ENCODE results near the gene ZFP36.

Gene ZFP36

GRCh38 chr19:39382991-39383828 is 23.4 kb upstream of the ZFP36 start:
- DNase-seq (ENCODE audit: low read depth in 1 of 2, low spot score in 1 of 2) = no peak

DNA sequence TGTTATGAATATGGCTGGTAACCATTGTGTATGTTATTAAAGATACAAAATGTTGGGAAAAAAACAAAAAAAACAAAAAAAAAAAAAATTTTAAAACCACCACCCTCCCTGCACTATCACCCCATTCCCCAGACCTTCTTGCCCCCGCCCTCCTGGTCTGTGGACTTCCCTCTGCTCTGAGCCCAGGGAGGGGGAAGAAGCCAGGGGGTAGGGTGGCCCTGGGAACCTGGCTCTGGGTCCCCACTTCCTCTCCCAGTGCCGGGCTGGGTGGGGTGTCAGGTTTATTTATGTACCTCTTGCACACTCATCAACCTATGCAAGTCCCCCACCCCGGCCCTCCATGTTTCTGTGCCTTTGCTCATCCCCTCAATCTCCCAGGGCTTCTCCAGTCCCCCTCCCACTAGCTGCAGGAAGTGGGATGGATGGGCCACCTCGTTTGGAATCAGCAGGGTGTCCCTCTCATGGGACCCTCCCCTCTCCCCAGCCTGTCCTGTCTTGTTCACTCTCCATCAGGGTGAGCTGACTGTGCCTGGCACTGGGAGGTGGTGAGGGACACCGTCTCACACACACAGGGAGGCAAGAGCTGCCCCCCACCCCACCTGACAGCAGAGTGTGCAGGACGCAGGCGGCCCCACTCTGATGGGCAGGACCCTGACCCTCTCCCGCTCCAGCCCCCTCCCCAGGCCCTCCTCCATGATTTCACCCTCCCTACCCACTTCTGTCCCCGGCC is 21.6 kb upstream of the ZFP36 start:
- no peak for DNase-seq (ENCODE audit: low read depth in 1 of 2, low spot score in 1 of 2)

DNA sequence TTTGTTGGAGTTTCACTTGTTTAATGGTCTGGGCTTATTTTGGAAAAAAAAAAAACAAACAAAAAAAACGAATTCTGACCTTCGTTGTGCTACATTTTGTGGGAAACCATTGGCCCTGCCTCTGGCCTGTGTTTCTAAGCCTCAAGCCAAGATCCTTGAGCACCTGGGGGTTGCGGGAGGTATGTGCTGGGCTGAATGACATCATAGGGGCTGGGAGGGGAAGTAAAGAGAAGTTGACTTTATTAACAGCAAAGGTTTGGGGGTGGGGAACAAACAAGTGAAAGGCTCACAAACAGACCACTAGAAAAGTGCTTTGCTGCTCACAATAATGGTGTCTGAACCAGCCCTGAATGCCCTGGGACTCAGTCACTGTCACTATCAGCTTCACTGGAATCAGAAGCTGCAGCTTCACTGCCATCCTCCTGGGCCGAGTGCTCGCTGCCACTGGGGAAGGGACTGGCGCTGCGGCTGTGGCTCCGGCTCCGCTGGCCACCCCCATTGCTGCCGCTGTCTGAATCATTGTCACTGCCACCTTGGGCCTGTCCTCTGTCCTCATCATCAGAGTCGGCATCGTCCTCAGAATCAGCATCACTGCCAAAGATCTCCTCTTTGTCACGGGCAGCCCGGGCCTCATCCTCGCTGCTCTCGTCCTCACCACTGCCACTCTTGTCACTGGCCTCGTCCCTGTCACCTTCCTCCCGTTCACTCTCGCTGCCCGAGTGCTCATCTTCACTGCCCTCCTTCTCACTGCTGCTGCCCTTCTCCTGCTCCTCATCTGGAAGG is 20.8 kb upstream of the ZFP36 start:
- DNase-seq (ENCODE audit: low read depth in 1 of 2, low spot score in 1 of 2) = no peak

GRCh38 chr19:39386557-39386956 is 20.1 kb upstream of the ZFP36 start:
- DNase-seq (ENCODE audit: low read depth in 1 of 2, low spot score in 1 of 2) = no peak

DNA sequence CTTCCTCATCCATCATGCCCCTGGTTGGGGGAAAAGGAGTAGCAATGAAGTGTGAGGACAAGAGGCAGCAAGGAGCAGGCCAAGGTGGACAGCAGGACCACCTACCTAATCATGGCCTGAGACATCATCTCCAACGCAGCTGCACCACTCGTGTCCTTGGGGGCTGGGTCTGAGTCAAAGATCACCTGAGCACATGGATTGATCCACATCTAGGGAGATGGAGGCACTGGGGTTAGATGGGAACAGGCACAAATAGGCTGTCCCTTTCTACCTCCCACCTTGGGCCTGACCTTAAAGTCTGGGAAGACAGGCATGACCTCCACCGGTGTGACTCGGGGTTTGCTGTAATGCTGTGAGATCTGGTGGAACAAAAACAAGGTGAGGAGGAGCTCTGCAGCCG is 18.0 kb upstream of the ZFP36 start:
- DNase-seq (ENCODE audit: low read depth in 1 of 2, low spot score in 1 of 2) = no peak

- no peak for DNase-seq (ENCODE audit: low read depth in 1 of 2, low spot score in 1 of 2)
Observed at GRCh38 chr19:39389631-39390414, 16.8 kb upstream of the ZFP36 start.

GRCh38 chr19:39390451-39390750 is 16.2 kb upstream of the ZFP36 start:
- peak in 1 of 2 donors; percentile 73 for DNase-seq (ENCODE audit: low read depth in 1 of 2, low spot score in 1 of 2)

- peak; percentile 82 to 95 for DNase-seq (ENCODE audit: low read depth in 1 of 2, low spot score in 1 of 2)
Observed at GRCh38 chr19:39390751-39391437, 15.8 kb upstream of the ZFP36 start, which contains the start of the genes MED29 and PAF1. MED29 (plus strand) TSS chr19:39391378; CDS start chr19:39391423, 45 bp downstream. PAF1 (minus strand) TSS chr19:39391106; CDS start chr19:39390864, 242 bp downstream.

DNA sequence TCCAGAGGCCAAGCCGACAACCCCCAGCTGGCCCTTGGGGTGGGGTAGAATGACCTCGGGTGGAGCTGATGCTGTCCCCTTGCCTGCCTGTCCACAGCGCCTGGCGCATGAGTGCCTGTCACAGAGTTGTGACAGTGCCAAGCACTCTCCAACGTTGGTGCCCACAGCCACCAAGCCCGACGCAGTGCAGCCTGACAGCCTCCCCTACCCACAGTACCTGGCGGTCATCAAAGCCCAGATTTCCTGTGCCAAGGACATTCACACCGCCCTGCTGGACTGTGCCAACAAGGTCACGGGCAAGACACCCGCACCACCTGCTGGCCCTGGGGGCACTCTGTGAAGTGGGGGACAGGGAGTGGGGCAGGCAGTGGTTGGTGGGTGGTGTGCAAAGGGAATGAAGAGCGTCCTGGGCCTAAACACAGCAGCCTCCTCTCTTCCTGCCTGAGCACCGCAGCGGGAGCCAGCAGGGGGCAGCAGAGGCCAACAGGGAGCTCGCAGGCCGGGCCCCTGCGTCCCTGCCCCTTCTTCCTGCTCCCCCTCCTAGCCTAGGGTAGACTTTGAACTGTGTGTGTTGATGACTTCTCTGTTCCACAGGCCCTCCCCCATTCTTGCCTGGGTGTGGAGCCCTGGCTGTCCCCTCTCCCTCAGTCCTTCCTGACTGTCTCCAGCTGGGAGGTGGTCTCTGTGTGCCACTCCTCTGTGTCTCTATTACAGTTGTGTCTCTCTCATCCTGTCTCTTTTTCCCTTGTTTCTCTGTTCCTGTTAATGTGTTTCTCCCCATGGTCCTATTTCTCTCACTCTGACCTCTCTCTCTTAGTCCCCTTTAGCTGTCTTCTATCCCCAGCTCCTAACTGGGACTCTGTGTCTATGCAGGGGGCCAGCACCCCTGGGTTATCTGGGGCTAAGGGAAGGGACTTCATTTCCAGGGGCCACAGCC is 9.0 kb upstream of the ZFP36 start:
- peak; percentile 91 to 92 for DNase-seq (ENCODE audit: low read depth in 1 of 2, low spot score in 1 of 2)

GRCh38 chr19:39398297-39398864 is 8.3 kb upstream of the ZFP36 start:
- peak in 1 of 2 donors; percentile 59 for DNase-seq (ENCODE audit: low read depth in 1 of 2, low spot score in 1 of 2)

GRCh38 chr19:39399668-39400050 is 7.0 kb upstream of the ZFP36 start:
- DNase-seq (ENCODE audit: low read depth in 1 of 2, low spot score in 1 of 2) = no peak

DNA sequence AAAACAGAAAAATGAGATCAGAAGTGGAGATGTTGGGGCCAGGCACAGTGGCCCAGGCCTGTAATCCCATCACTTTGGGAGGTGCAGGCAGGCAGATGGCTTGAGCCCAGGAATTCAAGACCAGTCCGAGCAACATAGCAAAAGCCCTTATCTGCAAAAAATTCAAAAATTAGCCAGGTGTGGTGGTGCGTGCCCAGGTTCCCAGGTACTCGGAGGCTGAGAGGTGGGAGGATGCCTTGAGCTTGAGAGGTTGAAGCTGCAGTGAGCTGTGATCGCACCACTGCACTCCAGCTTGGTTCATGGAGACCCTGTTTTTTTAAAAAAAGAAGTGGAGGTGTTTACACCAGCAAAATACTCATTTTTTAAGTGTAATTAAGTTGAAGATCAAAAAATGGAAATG is 6.6 kb upstream of the ZFP36 start:
- no peak for DNase-seq (ENCODE audit: low read depth in 1 of 2, low spot score in 1 of 2)

DNA sequence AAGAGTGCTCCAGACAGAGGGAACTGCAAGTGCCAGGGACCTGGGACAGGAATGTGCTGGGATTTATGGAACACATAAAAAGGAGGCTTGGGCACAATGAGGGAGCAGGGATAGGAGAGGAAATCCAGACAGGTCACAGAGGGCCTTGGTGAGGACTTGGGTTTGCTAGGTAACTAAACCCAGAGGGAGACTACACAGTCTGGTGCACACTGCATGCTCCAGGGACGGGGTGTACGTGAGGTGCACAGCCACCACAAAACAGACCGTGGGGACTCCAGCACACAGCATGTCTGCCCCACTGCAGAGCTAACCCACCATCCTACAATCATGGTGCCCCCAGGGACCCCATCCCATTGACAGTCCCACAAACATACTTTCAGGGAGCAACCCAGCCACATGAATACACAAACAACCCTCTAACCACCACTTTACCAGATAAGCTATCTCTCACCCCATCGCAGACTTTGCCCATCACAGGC is 5.5 kb upstream of the ZFP36 start:
- no peak for DNase-seq (ENCODE audit: low read depth in 1 of 2, low spot score in 1 of 2)

- DNase-seq (ENCODE audit: low read depth in 1 of 2, low spot score in 1 of 2) = peak in 1 of 2 donors; percentile 69
Observed at GRCh38 chr19:39401549-39402345, 4.9 kb upstream of the ZFP36 start.

- DNase-seq (ENCODE audit: low read depth in 1 of 2, low spot score in 1 of 2) = peak in 1 of 2 donors; percentile 82
Observed at GRCh38 chr19:39402346-39403300, 4.0 kb upstream of the ZFP36 start.

Measured in activated CD4-positive, alpha-beta T cell treated with anti-CD3 and anti-CD28 coated beads, Interleukin-2, amount 50 U/mL, for 24 hours (primary cell).